ENCODE measurements around the gene TNFRSF9. TPM values are rescaled to one million over a fixed set of nuclear protein-coding genes. Genes with fewer than 3 reads are reported as not detected.

TNFRSF9 gene
- total and polyA plus RNA-seq, 2 experiments from 2014 or later, result not detected

DNA sequence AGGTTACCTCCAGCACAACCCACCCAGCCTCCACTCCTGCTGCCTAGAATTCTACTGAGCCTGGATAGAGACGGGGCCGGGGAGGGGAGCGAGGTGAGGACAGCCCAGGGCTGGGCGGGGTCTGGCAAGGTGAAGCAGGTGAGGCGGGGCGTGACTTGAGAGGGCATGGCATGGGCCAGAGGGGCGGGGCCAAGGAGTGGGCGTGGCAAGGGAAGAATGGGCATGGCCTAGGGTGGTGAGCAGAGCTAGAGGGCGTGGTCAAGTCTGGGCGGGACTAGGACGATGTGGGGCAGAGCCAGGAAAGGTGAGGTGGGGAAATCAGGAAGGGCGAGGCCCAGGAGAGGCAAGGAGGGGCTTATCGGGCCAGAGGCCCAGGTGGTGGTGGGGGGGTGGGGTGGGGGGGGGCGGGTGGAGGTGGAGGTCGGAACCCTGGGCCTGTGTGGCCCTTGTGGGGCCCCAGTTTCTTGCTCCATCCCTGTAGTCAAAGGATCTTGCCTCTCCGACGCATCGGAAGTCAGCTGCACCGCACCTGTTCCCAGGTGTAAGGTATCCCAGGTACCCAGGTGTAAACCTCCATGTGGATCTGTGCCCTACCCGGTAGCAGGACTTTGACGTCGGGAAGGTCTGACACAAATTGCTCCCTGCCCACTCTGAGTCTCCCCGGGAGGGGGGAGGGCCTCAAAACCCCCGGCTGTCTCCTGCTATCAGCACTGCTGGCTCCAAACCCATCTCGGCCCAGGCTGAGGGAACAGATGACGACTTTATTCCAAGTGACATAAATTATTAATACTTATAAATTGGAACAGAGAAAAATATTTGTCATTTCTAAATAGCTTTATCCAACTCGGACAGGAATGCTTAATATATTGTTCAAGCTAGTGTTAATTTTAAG is 54.9 kb downstream of the TNFRSF9 start:
- Histone ChIP-seq H3K79me2 (replicated peaks; ENCODE audit: insufficient read depth) (no peaks in the 10 kb centered on the region), H3K4me1 (ENCODE audit: insufficient read depth) (no peaks in the 10 kb centered on the region), H3K27ac (ENCODE audit: low read depth) (no peak overlapping the region), H3K4me2 (peak overlapping the region; percentile 64), H3K27me3 (ENCODE audit: insufficient read depth) (no peaks in the 10 kb centered on the region), H3F3A (replicated peaks; ENCODE audit: low read depth) (no peaks in the 10 kb centered on the region), H3K36me3 (ENCODE audit: insufficient read depth) (no peaks in the 10 kb centered on the region), H3K4me3 (peak overlapping the region; percentile 40; the same call in 1 of the 2 replicates), H4K20me1 (replicated peaks; ENCODE audit: insufficient read depth) (no peaks in the 10 kb centered on the region), H2AFZ (peak overlapping the region; percentile 98), H3K9me2 (ENCODE audit: insufficient read depth) (peaks cover 13% of the 10 kb centered on the region)
- Mint-ChIP-seq H3K27me3 (ENCODE audit: insufficient read depth, low read depth, poor library complexity) (peaks cover 4% of the 10 kb centered on the region), H3K36me3 (ENCODE audit: low read depth) (no peaks in the 10 kb centered on the region; the same call in 2 of the 3 replicates), H3K4me3 (no peak overlapping the region), H3K9me3 (no peaks in the 10 kb centered on the region), H3K27ac (no peak overlapping the region), H3K4me1 (peaks cover 3% of the 10 kb centered on the region; the same call in 1 of the 3 replicates)
- ATAC-seq (peak; percentile 98), DNase-seq (ENCODE audit: low spot score) (peak; percentile 98)
- TF ChIP-seq POLR2AphosphoS5 (IDR thresholded peaks at IDR 0.05; ENCODE audit: low read depth) (no peak), ZNF331 (CRISPR knock-in tag; IDR thresholded peaks at IDR 0.05; ENCODE audit: low read depth) (no peak), EZH2phosphoT487 (IDR thresholded peaks at IDR 0.05; ENCODE audit: unreplicated experiment) (no peak), EZH2 (IDR thresholded peaks at IDR 0.05; ENCODE audit: low read depth, unreplicated experiment) (no peak), STAT1 (IDR thresholded peaks at IDR 0.05; ENCODE audit: unreplicated experiment) (no peak)
- TF ChIP-seq, protein P1, sequence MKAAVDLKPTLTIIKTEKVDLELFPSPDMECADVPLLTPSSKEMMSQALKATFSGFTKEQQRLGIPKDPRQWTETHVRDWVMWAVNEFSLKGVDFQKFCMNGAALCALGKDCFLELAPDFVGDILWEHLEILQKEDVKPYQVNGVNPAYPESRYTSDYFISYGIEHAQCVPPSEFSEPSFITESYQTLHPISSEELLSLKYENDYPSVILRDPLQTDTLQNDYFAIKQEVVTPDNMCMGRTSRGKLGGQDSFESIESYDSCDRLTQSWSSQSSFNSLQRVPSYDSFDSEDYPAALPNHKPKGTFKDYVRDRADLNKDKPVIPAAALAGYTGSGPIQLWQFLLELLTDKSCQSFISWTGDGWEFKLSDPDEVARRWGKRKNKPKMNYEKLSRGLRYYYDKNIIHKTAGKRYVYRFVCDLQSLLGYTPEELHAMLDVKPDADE (IDR thresholded peaks at IDR 0.05), result no peak

DNA sequence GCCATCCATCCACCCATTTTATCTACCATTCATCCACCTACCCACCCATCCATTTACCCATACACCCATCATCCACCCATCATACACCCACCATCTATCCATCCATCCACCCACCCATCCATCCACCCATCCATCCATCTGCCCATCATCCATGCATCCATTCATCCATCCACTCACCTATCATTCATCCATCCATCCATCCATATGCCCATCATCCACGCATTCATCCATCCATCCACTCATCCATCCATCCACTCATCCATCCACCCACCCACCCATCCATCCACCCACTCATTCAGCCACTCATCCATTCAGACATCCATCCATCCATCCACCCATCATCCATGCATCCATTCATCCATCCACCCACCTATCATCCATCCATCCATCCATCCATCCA is 55.9 kb downstream of the TNFRSF9 start:
- no peak overlapping the region for H2AFZ ChIP-seq
- H3K9me2 ChIP-seq (ENCODE audit: insufficient read depth), result peaks cover 13% of the 10 kb centered on the region
- no peaks in the 10 kb centered on the region for H3F3A ChIP-seq (replicated peaks; ENCODE audit: low read depth)
- Mint-ChIP-seq H3K27ac (no peak overlapping the region), H3K4me3 (no peak overlapping the region), H3K9me3 (no peaks in the 10 kb centered on the region), H3K4me1 (peaks cover 3% of the 10 kb centered on the region; the same call in 1 of the 3 replicates), H3K36me3 (ENCODE audit: low read depth) (no peaks in the 10 kb centered on the region), H3K27me3 (ENCODE audit: insufficient read depth, low read depth, poor library complexity) (peaks cover 4% of the 10 kb centered on the region)
- H3K4me1 ChIP-seq (ENCODE audit: insufficient read depth), result no peaks in the 10 kb centered on the region
- ATAC-seq (no peak), DNase-seq (ENCODE audit: low spot score) (no peak)
- H3K4me2 ChIP-seq, result no peak overlapping the region
- no peaks in the 10 kb centered on the region for H3K36me3 ChIP-seq (ENCODE audit: insufficient read depth)
- no peak overlapping the region for H3K4me3 ChIP-seq
- no peaks in the 10 kb centered on the region for H3K27me3 ChIP-seq (ENCODE audit: insufficient read depth)
- no peaks in the 10 kb centered on the region for H4K20me1 ChIP-seq (replicated peaks; ENCODE audit: insufficient read depth)
- no peaks in the 10 kb centered on the region for H3K79me2 ChIP-seq (replicated peaks; ENCODE audit: insufficient read depth)
- no peak overlapping the region for H3K27ac ChIP-seq (ENCODE audit: low read depth)
- TF ChIP-seq ZNF331 (CRISPR knock-in tag; IDR thresholded peaks at IDR 0.05; ENCODE audit: low read depth), result no peak
- TF ChIP-seq ZNF114 (CRISPR knock-in tag; IDR thresholded peaks at IDR 0.05), result no peak
- TF ChIP-seq POLR2AphosphoS5 (IDR thresholded peaks at IDR 0.05; ENCODE audit: low read depth), result no peak
- no peak for TF ChIP-seq EZH2 (IDR thresholded peaks at IDR 0.05; ENCODE audit: low read depth, unreplicated experiment)
- TF ChIP-seq, protein P2, sequence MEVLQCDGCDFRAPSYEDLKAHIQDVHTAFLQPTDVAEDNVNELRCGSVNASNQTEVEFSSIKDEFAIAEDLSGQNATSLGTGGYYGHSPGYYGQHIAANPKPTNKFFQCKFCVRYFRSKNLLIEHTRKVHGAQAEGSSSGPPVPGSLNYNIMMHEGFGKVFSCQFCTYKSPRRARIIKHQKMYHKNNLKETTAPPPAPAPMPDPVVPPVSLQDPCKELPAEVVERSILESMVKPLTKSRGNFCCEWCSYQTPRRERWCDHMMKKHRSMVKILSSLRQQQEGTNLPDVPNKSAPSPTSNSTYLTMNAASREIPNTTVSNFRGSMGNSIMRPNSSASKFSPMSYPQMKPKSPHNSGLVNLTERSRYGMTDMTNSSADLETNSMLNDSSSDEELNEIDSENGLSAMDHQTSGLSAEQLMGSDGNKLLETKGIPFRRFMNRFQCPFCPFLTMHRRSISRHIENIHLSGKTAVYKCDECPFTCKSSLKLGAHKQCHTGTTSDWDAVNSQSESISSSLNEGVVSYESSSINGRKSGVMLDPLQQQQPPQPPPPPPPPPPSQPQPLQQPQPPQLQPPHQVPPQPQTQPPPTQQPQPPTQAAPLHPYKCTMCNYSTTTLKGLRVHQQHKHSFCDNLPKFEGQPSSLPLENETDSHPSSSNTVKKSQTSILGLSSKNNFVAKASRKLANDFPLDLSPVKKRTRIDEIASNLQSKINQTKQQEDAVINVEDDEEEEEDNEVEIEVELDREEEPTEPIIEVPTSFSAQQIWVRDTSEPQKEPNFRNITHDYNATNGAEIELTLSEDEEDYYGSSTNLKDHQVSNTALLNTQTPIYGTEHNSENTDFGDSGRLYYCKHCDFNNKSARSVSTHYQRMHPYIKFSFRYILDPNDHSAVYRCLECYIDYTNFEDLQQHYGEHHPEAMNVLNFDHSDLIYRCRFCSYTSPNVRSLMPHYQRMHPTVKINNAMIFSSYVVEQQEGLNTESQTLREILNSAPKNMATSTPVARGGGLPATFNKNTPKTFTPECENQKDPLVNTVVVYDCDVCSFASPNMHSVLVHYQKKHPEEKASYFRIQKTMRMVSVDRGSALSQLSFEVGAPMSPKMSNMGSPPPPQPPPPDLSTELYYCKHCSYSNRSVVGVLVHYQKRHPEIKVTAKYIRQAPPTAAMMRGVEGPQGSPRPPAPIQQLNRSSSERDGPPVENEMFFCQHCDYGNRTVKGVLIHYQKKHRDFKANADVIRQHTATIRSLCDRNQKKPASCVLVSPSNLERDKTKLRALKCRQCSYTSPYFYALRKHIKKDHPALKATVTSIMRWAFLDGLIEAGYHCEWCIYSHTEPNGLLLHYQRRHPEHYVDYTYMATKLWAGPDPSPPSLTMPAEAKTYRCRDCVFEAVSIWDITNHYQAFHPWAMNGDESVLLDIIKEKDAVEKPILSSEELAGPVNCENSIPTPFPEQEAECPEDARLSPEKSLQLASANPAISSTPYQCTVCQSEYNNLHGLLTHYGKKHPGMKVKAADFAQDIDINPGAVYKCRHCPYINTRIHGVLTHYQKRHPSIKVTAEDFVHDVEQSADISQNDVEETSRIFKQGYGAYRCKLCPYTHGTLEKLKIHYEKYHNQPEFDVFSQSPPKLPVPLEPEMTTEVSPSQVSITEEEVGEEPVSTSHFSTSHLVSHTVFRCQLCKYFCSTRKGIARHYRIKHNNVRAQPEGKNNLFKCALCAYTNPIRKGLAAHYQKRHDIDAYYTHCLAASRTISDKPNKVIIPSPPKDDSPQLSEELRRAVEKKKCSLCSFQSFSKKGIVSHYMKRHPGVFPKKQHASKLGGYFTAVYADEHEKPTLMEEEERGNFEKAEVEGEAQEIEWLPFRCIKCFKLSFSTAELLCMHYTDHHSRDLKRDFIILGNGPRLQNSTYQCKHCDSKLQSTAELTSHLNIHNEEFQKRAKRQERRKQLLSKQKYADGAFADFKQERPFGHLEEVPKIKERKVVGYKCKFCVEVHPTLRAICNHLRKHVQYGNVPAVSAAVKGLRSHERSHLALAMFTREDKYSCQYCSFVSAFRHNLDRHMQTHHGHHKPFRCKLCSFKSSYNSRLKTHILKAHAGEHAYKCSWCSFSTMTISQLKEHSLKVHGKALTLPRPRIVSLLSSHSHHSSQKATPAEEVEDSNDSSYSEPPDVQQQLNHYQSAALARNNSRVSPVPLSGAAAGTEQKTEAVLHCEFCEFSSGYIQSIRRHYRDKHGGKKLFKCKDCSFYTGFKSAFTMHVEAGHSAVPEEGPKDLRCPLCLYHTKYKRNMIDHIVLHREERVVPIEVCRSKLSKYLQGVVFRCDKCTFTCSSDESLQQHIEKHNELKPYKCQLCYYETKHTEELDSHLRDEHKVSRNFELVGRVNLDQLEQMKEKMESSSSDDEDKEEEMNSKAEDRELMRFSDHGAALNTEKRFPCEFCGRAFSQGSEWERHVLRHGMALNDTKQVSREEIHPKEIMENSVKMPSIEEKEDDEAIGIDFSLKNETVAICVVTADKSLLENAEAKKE (CRISPR knock-in tag; IDR thresholded peaks at IDR 0.05), result no peak
- TF ChIP-seq, protein P1 (IDR thresholded peaks at IDR 0.05), result no peak
- no peak for TF ChIP-seq EZH2phosphoT487 (IDR thresholded peaks at IDR 0.05; ENCODE audit: unreplicated experiment)

All from GM23338 (cell line).